ENCODE data around the gene INSR.
A peak's percentile ranks its signal among the peaks of the same experiment; 100 is the strongest.
"Not testable (repeated sequence)": the region's sequence is repeated elsewhere in the genome, so short reads cannot be mapped to it uniquely, and the experiment has no call there.

The INSR gene

GRCh38 chr19:7293762-7294557 is at the start of gene INSR:
TSS of gene INSR (minus strand) at chr19:7294414. CDS start at chr19:7293891, 523 bp downstream.
- DNase-seq: peak; percentile 73

GRCh38 chr19:7342143-7342542 is 47.9 kb upstream of the INSR start:
- no peak for DNase-seq

DNA sequence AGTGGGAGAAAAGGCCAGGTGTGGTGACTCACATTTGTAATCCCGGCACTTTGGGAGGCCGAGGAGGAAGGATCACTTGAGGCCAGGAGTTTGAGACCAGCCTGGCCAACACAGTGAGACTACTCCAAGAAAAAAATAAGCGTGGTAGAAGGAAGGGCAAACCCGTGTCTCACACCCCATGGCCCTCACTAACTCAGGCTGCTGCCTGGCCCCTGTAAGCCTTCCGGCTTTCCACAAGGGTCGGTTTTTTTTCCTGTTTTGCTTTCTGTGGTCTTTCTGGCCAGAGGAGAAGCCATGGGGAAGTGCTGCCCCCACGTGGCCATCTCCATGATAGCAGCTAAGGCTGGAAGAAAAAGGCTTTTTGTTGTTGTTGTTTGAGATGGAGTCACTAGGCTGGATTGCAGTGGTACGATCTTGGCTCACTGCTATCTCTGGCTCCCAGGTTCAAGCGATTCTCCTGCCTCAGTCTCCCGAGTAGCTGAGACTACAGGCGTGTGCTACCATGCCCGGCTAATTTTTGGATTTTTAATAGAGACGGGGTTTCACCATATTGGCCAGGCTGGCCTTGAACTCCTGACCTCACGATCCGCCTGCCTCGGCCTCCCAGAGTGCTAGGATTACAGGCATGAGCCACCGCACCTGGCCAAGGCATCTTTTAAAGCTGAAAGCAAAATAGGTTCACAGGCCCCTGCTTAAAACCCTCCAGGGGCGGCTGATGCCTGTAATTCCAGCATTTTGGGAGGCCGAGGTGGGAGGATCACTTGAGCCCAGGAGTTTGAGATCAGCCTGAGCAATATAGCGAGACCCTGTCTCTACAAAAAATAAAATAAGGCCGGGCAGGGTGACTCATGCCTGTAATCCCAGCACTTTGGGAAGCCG is 47.0 kb upstream of the INSR start:
- DNase-seq: peak; percentile 78

DNA sequence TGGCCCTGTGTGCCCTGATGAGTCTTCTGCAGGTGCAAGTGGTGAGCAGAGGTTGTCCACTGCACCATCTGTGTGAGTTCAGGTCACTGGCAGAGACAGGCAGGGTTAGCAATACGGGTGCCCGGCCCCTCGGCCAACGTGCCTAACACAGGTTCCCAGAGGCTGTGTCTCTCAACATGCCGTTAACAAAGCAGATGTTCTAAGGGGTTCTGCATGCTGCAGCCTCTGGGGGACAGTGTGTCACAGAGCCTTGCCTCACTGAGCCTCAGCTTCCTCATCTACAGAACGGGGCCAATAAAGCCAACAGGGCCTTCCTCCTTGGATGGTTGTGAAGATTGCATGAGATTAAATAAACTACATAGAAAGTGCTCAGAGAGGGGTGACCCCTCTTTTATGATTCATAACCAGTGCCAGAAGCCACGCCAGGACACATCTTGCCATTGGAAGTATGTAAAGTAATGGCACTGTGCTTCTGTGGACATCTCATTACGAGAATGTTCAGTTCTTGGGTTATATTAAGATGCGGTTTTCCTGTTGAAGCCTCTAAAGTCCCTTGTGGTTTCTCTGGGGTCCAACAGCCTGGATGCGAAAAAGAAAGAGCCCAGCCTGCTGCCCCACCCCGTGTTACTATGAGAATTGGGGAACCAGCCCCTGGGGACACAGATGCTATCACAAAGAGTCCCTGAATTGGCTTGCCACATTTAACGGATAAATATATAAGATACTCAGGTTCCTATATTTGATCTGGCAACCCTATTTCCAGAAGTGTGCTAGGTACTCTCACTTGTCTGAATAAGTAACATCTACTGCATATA is 43.4 kb upstream of the INSR start:
- DNase-seq: peak; percentile 78

DNA sequence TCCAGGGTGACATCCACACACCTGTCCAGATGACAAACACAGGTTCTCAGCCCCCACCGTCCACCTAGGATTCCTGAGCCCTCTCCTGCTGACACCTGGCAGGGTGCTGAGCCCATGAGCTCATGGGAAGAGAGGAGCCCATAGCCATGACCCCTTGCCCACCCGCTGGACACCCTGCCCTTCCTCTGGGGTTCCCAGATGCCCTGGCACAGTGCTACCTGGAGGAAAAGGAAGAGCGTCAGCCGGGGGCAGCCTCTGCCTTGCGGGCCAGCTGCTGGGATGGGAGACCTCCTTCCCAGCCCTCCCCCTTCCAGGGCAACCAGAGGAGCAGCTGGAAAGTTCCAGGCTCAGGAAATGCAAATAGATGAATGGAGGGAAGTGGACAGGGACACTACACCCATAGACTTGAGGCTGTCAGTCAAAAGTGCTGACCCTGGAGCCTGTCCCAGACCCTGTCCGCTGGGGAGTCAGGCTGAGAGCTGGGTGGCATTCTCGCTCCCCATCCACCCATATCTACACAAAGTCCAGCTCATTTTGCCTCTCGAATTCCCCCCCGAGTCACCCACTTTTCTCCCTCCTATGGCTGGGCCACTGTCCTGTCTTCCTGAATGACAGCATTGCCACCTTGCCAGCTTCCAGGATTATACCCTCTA is 42.2 kb upstream of the INSR start:
- DNase-seq: no peak

DNA sequence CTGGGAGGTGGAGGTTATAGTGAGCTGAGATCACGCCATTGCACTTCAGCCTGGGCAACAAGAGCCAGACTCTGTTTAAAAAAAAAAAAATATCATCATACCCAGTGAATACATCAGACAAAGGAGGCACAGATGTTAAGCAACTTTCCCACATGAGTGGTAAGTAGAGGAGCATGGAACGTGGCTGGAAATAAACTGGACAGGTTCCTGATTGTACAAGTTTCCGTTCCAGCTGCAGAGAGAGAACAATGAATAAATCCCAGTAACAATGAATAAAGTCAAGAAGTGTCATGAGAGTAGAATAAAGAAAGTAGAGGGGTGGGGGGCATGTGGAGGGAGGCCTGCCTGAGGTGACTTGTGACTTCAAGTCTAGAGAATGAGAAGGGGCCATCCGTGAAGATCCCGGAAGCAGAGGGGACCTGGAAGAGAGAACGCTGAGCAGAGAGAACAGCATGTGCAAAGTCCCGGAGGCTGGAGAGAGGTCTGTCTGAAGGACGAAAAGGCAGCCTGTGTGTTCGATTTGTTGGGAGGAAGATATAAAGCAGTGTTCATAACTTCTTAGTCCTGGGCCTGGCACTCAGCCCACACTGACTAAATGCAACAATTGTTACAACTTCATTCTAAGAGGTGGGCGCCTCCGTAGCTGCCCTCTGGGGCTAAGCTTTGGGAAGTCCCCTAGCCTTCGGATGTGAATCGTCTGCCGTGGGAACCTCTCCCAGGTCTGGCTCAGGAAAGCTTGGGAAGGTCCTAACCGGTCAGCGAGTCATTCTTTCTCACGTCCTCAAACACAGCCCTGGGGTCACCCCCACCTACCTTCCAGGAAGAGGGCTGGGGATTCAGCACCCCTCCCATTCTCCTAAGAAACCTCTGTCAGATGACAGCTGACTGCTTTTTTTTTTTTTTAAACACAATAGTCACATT is 39.2 kb upstream of the INSR start:
- no peak for DNase-seq

DNA sequence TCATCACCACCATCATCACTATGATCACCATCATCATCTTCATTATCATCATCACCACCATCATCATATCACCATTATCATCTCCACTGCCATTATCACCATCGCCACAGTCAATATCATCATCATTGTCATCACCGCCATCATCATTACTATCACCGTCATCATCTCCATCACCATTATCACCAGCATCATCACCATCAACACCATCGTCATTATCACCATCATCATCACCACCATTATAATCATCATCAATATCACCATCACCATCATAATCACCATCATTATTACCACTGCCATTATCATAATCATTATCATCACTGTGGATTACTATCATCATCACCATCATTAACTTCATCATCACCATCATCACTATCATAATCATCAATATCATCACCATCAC is 37.2 kb upstream of the INSR start:
- no peak for DNase-seq

GRCh38 chr19:7328647-7329046 is 34.4 kb upstream of the INSR start:
- DNase-seq: no peak

- DNase-seq: no peak
Observed at GRCh38 chr19:7327802-7328201, 33.6 kb upstream of the INSR start.

DNA sequence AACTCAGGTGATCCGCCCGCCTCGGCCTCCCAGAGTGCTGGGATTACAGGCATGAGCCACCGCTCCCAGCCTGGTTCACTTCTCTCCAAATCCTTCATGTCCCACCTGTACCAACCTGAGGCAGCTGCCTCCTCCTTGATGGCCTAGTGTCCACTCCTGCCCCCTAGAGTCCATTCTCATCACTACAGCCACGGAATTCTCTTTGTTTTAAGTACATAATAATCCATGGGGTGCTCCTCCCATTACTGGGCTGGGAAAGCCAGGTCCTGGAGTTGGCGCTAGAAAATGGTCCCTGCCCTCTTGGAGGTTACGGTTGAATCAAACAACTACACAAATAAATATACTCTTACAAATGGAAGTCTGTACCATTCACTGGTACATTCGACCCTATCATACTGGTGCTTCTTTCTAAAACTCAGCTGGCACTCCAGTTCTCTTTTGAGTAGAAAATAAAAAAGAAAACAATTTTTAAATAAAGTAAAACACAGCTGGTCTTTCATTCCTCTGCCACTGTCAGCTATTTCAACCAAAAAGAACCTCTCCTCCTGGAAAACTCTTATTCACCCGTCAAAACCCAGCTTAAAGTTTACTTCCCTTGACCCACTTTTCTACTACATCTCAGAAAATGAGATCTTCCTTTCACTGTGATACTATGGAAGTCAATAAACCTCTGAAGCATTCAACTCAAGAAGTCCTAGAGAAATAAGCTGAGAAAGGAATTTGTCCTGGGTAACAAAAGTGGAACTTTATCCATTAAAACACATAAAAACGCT is 32.1 kb upstream of the INSR start:
- DNase-seq: no peak

DNA sequence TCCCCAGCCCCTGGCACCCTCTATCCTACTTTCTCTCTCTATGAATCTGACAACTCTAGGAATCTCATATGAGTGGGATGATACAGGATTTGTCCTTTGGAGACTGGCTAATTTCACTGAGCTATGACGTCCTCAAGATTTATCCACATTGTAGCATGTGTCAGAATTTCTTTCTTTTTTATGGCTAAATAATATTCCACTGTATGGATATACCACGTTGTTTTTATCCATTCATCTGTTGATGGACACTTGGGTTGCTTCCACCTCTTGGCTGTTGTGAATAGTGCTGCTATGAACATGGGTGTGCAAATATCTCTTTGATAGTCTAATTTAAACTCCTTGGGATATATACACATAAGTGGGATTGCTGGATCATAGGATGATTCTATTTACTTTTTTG is 24.0 kb upstream of the INSR start:
- DNase-seq: no peak

GRCh38 chr19:7312816-7313215 is 18.6 kb upstream of the INSR start:
- no peak for DNase-seq

- no peak for DNase-seq
Observed at GRCh38 chr19:7311911-7312310, 17.7 kb upstream of the INSR start.

DNA sequence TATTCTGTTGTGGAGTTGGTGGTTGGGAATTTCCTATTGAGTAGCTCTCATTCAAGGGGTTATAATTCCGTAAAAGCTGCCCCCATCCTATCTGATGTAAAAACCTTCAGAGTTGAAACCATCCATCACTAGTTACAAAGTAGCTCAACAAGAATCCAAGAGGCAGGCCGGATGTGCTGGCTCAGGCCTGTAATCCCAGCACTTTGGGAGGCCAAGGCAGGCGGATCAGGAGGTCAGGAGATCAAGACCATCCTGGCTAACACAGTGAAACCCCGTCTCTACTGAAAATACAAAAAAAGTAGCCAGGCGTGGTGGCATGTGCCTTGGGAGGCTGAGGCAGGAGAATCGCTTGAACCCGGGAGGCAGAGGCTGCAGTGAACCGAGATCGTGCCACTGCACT is 14.1 kb upstream of the INSR start:
- not testable (repeated sequence) for DNase-seq

- DNase-seq: no peak
Observed at GRCh38 chr19:7307590-7308218, 13.5 kb upstream of the INSR start.

- DNase-seq: no peak
Observed at GRCh38 chr19:7304200-7304599, 10.0 kb upstream of the INSR start.

- no peak for DNase-seq
Observed at GRCh38 chr19:7303470-7303869, 9.3 kb upstream of the INSR start.

DNA sequence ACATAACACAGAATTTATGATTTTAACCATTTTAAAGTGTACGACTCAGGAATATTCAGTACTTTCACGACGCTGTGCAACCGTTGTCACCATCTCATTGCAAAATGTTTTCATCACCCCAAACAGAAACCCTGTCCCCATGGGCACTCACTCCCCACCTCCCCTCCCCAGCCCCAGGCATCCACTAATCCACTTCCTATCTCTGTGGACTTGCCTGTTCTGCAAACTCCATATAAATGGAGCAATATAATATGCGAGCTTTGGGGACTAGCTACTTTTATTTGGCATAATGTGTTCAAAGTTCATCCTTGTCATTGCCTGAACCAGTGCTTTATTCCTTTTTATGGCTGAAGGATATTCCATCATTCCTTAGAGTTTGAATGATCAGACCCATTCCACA is 7.3 kb upstream of the INSR start:
- no peak for DNase-seq

- DNase-seq: no peak
Observed at GRCh38 chr19:7297742-7298141, 3.5 kb upstream of the INSR start.

DNA sequence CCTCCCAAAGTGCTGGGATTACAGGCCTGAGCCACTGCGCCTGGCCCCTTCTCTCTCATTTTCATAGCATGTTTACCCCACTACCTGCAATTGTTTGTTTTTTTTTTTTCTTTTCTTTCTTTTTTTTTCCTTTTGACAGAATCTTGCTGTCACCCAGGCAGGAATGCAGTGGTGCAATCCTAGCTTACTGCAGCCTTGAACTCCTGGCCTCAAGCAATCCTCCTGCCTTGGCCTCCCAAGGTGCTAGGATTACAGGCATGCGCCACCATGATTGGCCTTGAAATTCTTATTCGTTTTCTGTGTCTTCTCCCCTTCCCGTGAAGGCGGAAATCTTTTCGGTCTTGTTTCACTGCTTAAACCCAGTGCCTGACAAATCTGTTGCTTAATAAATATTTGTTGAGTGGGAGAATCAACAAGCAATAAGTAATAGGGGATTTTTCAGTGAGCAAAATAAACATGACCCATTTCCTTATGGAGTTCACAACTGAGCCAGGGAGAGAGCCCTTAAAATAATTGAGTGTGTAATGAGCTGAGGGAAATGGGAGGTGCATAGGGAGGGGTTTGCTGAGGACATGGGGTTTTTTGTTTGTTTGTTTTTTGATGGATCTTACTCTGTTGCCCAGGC is 1.8 kb upstream of the INSR start:
- DNase-seq: no peak

All from CD4-positive, alpha-beta T cell treated with Interferon gamma for 1 hour (primary cell).